Keratinocyte (primary cell): Measurements from ENCODE around the gene GGA1. TPM values are rescaled to one million over a fixed set of nuclear protein-coding genes. Genes with fewer than 3 reads are reported as not detected.

Source experiments
- DNase-seq: peaks from one replicate; pipeline ENCODE4 v3.0.0-alpha.2; 2011; ENCODE audit warnings: low read depth, missing footprints, low spot score
- FAIRE-seq: peaks from 2 replicates; lab custom pipeline; 2011; peaks lifted over from hg19 to GRCh38; lab: Jason Lieb, UNC
- H2AFZ ChIP-seq: 2 replicates; pipeline ENCODE4 v1.6.0; 2012; ENCODE audit warnings: low read length, control low read depth, inconsistent platforms; ENCODE audit not compliant: control insufficient read depth
- H3K27ac ChIP-seq: 2 replicates; pipeline ENCODE4 v1.5.1; 2011; ENCODE audit warnings: low read length; ENCODE audit not compliant: control insufficient read depth, insufficient read depth
- H3K27me3 ChIP-seq: 3 replicates; pipeline ENCODE4 v1.6.0; 2011; ENCODE audit warnings: low read length; ENCODE audit not compliant: control insufficient read depth, insufficient read depth; ENCODE audit errors: extremely low read depth
- H3K36me3 ChIP-seq, 2 experiments: 2 replicates in 1 of 2; 3 replicates in 1 of 2; pipeline ENCODE4 v1.5.1; 2011; ENCODE audit warnings: low read length in 2 of 2, mild to moderate bottlenecking in 1 of 2; ENCODE audit not compliant: control insufficient read depth in 2 of 2, insufficient read depth in 2 of 2; ENCODE audit errors: extremely low read depth in 1 of 2
- H3K4me1 ChIP-seq: 3 replicates; pipeline ENCODE4 v1.5.1; 2011; ENCODE audit warnings: low read length; ENCODE audit not compliant: control insufficient read depth, insufficient read depth; ENCODE audit errors: extremely low read depth
- H3K4me2 ChIP-seq: 3 replicates; pipeline ENCODE4 v1.6.0; 2011; ENCODE audit warnings: low read depth, low read length; ENCODE audit not compliant: control insufficient read depth, insufficient read depth; ENCODE audit errors: extremely low read depth
- H3K4me3 ChIP-seq, 3 experiments: fragments of 200-600 bp in 1 of 3; sonication (generic) in 1 of 3; 2 replicates in 2 of 3; 3 replicates in 1 of 3; pipeline ENCODE4 v1.5.1; 2011 to 2016; ENCODE audit warnings: low read length in 3 of 3, mild to moderate bottlenecking in 3 of 3, control low read depth in 2 of 3, inconsistent platforms in 1 of 3, low read depth in 1 of 3, mixed read lengths in 1 of 3, mixed run types in 1 of 3, moderate library complexity in 1 of 3; ENCODE audit not compliant: control insufficient read depth in 2 of 3, insufficient read depth in 2 of 3; ENCODE audit errors: extremely low read depth in 1 of 3
- H3K79me2 ChIP-seq: 2 replicates; pipeline ENCODE4 v1.6.0; 2012; ENCODE audit warnings: low read length; ENCODE audit not compliant: control insufficient read depth, insufficient read depth
- H3K9ac ChIP-seq: 3 replicates; pipeline ENCODE4 v1.6.0; 2011; ENCODE audit warnings: low read length; ENCODE audit not compliant: control insufficient read depth, insufficient read depth; ENCODE audit errors: extremely low read depth
- H3K9me1 ChIP-seq: 3 replicates; pipeline ENCODE4 v1.6.0; 2011; ENCODE audit warnings: low read length; ENCODE audit not compliant: control insufficient read depth, insufficient read depth; ENCODE audit errors: extremely low read depth
- H3K9me3 ChIP-seq: 2 replicates; pipeline ENCODE4 v1.5.1; 2012; ENCODE audit warnings: low read depth, low read length; ENCODE audit not compliant: control insufficient read depth
- H4K20me1 ChIP-seq: 3 replicates; pipeline ENCODE4 v1.6.0; 2011; ENCODE audit warnings: low read length; ENCODE audit not compliant: control insufficient read depth, insufficient read depth; ENCODE audit errors: extremely low read depth
- EZH2 ChIP-seq: IDR thresholded peaks from one replicate; pipeline ENCODE4 v1.6.1; 2012; ENCODE audit warnings: inconsistent platforms, mild to moderate bottlenecking, low read length, moderate library complexity
- dilution Hi-C: fragments of 300-500 bp; cut with MboI; formaldehyde crosslinking; loops from one replicate; pipeline ENCODE4 v1.7.0; 2020; ENCODE audit warnings: low sequenced_read_pairs; ENCODE audit not compliant: extremely low pct_ligation_motif_present
- polyA plus RNA-seq, 5 experiments: library from polyadenylated mRNA; depleted of rRNA in 3 of 5; stranded (reverse) in 3 of 5; stranded (forward) in 1 of 5; unstranded in 1 of 5; fragments of >200 nt; gene quantifications; 1 replicate in 1 of 5; 2 replicates in 3 of 5; 3 replicates in 1 of 5; pipeline versions ENCODE4 v1.2.1 to v1.2.3, GENCODE V29; 2011 to 2012; ENCODE audit warnings: missing spikeins in 2 of 5, low read depth in 1 of 5, low replicate concordance in 1 of 5
- TF ChIP-seq, protein P1 (sequence below), 3 experiments: IDR thresholded peaks in 1 of 3; conservative IDR thresholded peaks in 1 of 3; optimal IDR thresholded peaks in 1 of 3; 2 replicates in 2 of 3; 3 replicates in 1 of 3; pipeline versions ENCODE3 to v1.5.1; 2011; ENCODE audit warnings: low read length in 3 of 3, mild to moderate bottlenecking in 3 of 3, moderate library complexity in 2 of 3, control low read depth in 1 of 3, inconsistent platforms in 1 of 3; ENCODE audit not compliant: insufficient read depth in 2 of 3; ENCODE audit errors: extremely low read depth in 1 of 3

Gene GGA1
- polyA plus RNA-seq, 1 donor (not counting 4 experiments of a cell fraction or from before 2014, with no cell fraction given): 29.2 TPM

DNA sequence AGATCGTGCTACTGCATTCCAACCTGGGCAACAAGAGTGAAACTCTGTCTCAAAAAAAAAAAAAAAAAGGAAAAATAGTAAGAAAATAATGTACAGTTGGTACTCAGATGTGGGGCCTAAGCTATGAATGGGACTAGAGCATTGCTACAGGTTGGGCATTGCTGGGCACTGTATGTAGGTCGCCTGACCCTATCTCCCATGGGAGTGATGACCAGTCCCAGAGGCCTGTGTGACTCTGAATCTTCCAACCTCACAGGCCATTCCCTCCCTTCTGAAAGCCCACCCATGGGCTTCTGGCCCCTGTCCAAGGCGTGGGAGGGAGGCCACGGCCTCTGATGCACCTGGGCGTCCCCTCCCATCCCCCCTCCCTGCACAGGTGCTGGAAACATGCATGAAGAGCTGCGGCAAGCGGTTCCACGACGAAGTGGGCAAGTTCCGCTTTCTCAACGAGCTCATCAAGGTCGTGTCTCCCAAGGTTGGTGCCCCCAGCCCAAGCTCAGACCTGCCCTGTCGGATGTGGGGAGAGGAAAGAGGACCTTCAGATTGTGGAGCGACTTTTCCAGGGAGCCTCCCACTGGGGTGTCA, 9.5 kb downstream of the GGA1 start:
- H3K9me3 ChIP-seq: no peaks in the 10 kb centered on the region
- H3K79me2 ChIP-seq: no peaks in the 10 kb centered on the region
- no peaks in the 10 kb centered on the region for H3K27me3 ChIP-seq
- H3K9ac ChIP-seq: no peak overlapping the region
- no peak overlapping the region for H2AFZ ChIP-seq
- TF ChIP-seq, protein P1, sequence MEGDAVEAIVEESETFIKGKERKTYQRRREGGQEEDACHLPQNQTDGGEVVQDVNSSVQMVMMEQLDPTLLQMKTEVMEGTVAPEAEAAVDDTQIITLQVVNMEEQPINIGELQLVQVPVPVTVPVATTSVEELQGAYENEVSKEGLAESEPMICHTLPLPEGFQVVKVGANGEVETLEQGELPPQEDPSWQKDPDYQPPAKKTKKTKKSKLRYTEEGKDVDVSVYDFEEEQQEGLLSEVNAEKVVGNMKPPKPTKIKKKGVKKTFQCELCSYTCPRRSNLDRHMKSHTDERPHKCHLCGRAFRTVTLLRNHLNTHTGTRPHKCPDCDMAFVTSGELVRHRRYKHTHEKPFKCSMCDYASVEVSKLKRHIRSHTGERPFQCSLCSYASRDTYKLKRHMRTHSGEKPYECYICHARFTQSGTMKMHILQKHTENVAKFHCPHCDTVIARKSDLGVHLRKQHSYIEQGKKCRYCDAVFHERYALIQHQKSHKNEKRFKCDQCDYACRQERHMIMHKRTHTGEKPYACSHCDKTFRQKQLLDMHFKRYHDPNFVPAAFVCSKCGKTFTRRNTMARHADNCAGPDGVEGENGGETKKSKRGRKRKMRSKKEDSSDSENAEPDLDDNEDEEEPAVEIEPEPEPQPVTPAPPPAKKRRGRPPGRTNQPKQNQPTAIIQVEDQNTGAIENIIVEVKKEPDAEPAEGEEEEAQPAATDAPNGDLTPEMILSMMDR (optimal IDR thresholded peaks at IDR 0.05 in 1 of 3, IDR thresholded peaks at IDR 0.05 in 1 of 3, conservative IDR thresholded peaks at IDR 0.05 in 1 of 3; ENCODE audit: extremely low read depth in 1 of 3, insufficient read depth in 2 of 3, low read length in 3 of 3): no peak
- no peak for TF ChIP-seq EZH2
- H3K27ac ChIP-seq: no peak overlapping the region
- no peaks in the 10 kb centered on the region for H3K9me1 ChIP-seq
- no peak overlapping the region for H3K4me3 ChIP-seq
- H3K36me3 ChIP-seq: peaks cover 27 to 33% of the 10 kb centered on the region in 2 experiments
- H3K4me2 ChIP-seq: no peak overlapping the region
- dilution Hi-C loops: no loop called here
- H4K20me1 ChIP-seq: no peaks in the 10 kb centered on the region
- peaks cover under 1% of the 10 kb centered on the region for H3K4me1 ChIP-seq
- no peak for DNase-seq
- no peak for FAIRE-seq

DNA sequence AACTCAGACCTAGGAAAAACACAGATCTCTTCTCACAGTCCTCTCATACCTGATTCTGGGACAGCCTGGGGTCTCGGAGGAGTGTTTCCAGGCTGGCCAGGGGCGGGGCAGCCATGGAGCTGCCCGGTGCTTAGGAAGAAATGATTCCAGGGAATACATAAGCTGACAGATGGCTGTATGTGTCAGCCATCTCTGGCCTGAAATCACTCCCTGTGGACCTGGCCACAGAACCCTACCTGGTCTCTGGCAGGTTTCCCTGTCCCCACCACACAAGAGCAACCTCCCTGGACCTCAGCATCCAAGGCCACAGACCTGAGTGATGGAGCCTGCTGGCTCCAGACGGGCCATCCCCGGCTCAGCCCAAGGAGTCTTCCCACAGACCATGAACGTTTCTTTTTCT, 10.0 kb downstream of the GGA1 start:
- Histone ChIP-seq H3K36me3 (peaks cover 30 to 36% of the 10 kb centered on the region in 2 experiments), H3K9me3 (no peaks in the 10 kb centered on the region), H3K9me1 (no peaks in the 10 kb centered on the region), H3K4me1 (no peaks in the 10 kb centered on the region), H3K9ac (no peak overlapping the region), H3K79me2 (no peaks in the 10 kb centered on the region), H3K4me3 (no peak overlapping the region), H4K20me1 (no peaks in the 10 kb centered on the region), H3K27ac (no peak overlapping the region), H3K27me3 (no peaks in the 10 kb centered on the region), H3K4me2 (no peak overlapping the region), H2AFZ (no peak overlapping the region)
- FAIRE-seq: no peak
- dilution Hi-C loops: no loop called here
- no peak for TF ChIP-seq EZH2
- TF ChIP-seq, protein P1 (optimal IDR thresholded peaks at IDR 0.05 in 1 of 3, IDR thresholded peaks at IDR 0.05 in 1 of 3, conservative IDR thresholded peaks at IDR 0.05 in 1 of 3; ENCODE audit: extremely low read depth in 1 of 3, insufficient read depth in 2 of 3, low read length in 3 of 3): no peak
- DNase-seq: no peak
